HCT116 (cell line): ENCODE data around the gene CDH9. TPM values are rescaled to one million over a fixed set of nuclear protein-coding genes. Genes with fewer than 3 reads are reported as not detected.

ENCODE experiments used
- ATAC-seq: fragments of 200-7000 bp; cut with Tn5 transposase; 2 replicates; pipeline ENCODE4 v1.9.1; 2020; ENCODE audit warnings: mild to moderate bottlenecking, moderate library complexity
- BruUV-seq: library from RNA; stranded (reverse); fragments of 400-500 nt; replicated peaks from 2 replicates; lab custom pipeline; 2021; lab: Mats Ljungman, UMichigan
- CTCF ChIA-PET: fragments of 300-600 bp; sonication (Branson Sonifier 250); formaldehyde crosslinking; loops from one replicate; lab custom pipeline; 2021; ENCODE audit warnings: antibody characterized with exemption; lab: Charles Lee
- POLR2A ChIA-PET: fragments of 300-600, 350-600 bp; sonication (Branson Sonifier 250); formaldehyde crosslinking; loops from one replicate; lab custom pipeline; 2021; ENCODE audit warnings: antibody characterized with exemption; lab: Charles Lee
- RAD21 ChIA-PET, 2 experiments: fragments of 300-600 bp; sonication (Branson Sonifier 250); formaldehyde crosslinking; loops; one replicate each; lab custom pipeline; 2023; ENCODE audit warnings: low total read pairs in 2 of 2; ENCODE audit not compliant: uncharacterized antibody in 2 of 2, unreplicated experiment in 2 of 2, low non-redundant PET in 1 of 2; lab: Charles Lee
- DNase-seq: peaks from one replicate; pipeline ENCODE4 v3.0.0-alpha.2; 2010; ENCODE audit warnings: low read depth, low spot score
- H2AFZ ChIP-seq: fragments of 200-600 bp; shearing (Covaris generic), sonication (generic); 2 replicates; pipeline ENCODE4 v1.6.1; 2017; ENCODE audit warnings: low read depth, mixed run types, mixed read lengths, antibody characterized with exemption, low read length; ENCODE audit not compliant: poor library complexity, severe bottlenecking
- H3K27ac ChIP-seq: 2 replicates; pipeline ENCODE4 v1.5.1; 2012; ENCODE audit warnings: low read depth, low read length
- H3K27me3 ChIP-seq: fragments of 200-600 bp; sonication (generic); 2 replicates; pipeline ENCODE4 v1.6.1; 2016; ENCODE audit warnings: mixed run types, low read length, mixed read lengths; ENCODE audit not compliant: insufficient read depth
- H3K36me3 ChIP-seq, 2 experiments: fragments of 200-500 bp in 1 of 2; fragments of 200-600 bp in 1 of 2; sonication (Bioruptor generic) in 1 of 2; sonication (generic) in 1 of 2; 2 replicates each; pipeline versions ENCODE4 v1.5.1 to v1.6.1; 2014 to 2016; ENCODE audit warnings: low read length in 2 of 2, inconsistent platforms in 1 of 2, mixed read lengths in 1 of 2, mixed run types in 1 of 2; ENCODE audit not compliant: insufficient read depth in 2 of 2, control insufficient read depth in 1 of 2
- H3K4me1 ChIP-seq, 2 experiments: fragments of 200-600 bp in 1 of 2; sonication (generic) in 1 of 2; 2 replicates each; pipeline versions ENCODE4 v1.5.1 to v1.6.1; 2012 to 2017; ENCODE audit warnings: low read length in 2 of 2, inconsistent platforms in 1 of 2, mild to moderate bottlenecking in 1 of 2, mixed read lengths in 1 of 2, mixed run types in 1 of 2, moderate library complexity in 1 of 2; ENCODE audit not compliant: insufficient read depth in 2 of 2, control insufficient read depth in 1 of 2
- H3K4me2 ChIP-seq: fragments of 200-600 bp; sonication (generic); 2 replicates; pipeline ENCODE4 v1.6.1; 2017; ENCODE audit warnings: mixed run types, low read length, mixed read lengths
- H3K4me3 ChIP-seq, 2 experiments: fragments of 200-600 bp in 1 of 2; sonication (generic) in 1 of 2; replicated peaks in 1 of 2; 2 replicates each; pipeline ENCODE4 v1.5.1; 2011 to 2016; ENCODE audit warnings: low read length in 2 of 2, control low read depth in 1 of 2, low read depth in 1 of 2, mild to moderate bottlenecking in 1 of 2, mixed read lengths in 1 of 2, mixed run types in 1 of 2
- H3K79me2 ChIP-seq: fragments of 200-600 bp; sonication (generic); 2 replicates; pipeline ENCODE4 v1.6.1; 2017; ENCODE audit warnings: mild to moderate bottlenecking, mixed run types, low read length, moderate library complexity, mixed read lengths; ENCODE audit not compliant: insufficient read depth
- H3K9ac ChIP-seq: fragments of 200-600 bp; sonication (generic); 2 replicates; pipeline ENCODE4 v1.6.1; 2016; ENCODE audit warnings: low read length, mixed read lengths
- H3K9me2 ChIP-seq: fragments of 200-600 bp; sonication (generic), shearing (Covaris generic); 2 replicates; pipeline ENCODE4 v1.6.1; 2017; ENCODE audit warnings: mixed run types, mild to moderate bottlenecking, moderate library complexity; ENCODE audit not compliant: insufficient read depth
- H3K9me3 ChIP-seq, 2 experiments: fragments of 200-500 bp in 1 of 2; fragments of 200-600 bp in 1 of 2; sonication (Bioruptor generic) in 1 of 2; sonication (generic) in 1 of 2; 2 replicates each; pipeline ENCODE4 v1.6.1; 2014 to 2017; ENCODE audit warnings: low read length in 2 of 2, mixed read lengths in 2 of 2, inconsistent platforms in 1 of 2, low read depth in 1 of 2, mild to moderate bottlenecking in 1 of 2, mixed run types in 1 of 2, moderate library complexity in 1 of 2; ENCODE audit not compliant: control insufficient read depth in 1 of 2, insufficient read depth in 1 of 2
- H4K20me1 ChIP-seq: fragments of 200-600 bp; sonication (generic), shearing (Covaris generic); 2 replicates; pipeline ENCODE4 v1.6.1; 2017; ENCODE audit warnings: mixed run types, mild to moderate bottlenecking, moderate library complexity; ENCODE audit not compliant: insufficient read depth
- ATF3 ChIP-seq: IDR thresholded peaks from 2 replicates; pipeline ENCODE4 v1.6.1; 2012
- CBX3 ChIP-seq: IDR thresholded peaks from 2 replicates; pipeline ENCODE4 v1.6.1; 2012; ENCODE audit warnings: low read depth
- CEBPB ChIP-seq: IDR thresholded peaks from 2 replicates; pipeline ENCODE4 v1.6.1; 2012; ENCODE audit warnings: low read depth
- CTCF ChIP-seq, 3 experiments: fragments of 200-600 bp in 1 of 3; sonication (generic) in 1 of 3; IDR thresholded peaks in 2 of 3; conservative IDR thresholded peaks in 1 of 3; 2 replicates each; pipeline ENCODE4 v1.5.1; 2012 to 2017; ENCODE audit warnings: low read depth in 2 of 3, low read length in 2 of 3, antibody characterized with exemption in 1 of 3, borderline replicate concordance in 1 of 3, control low read depth in 1 of 3, mild to moderate bottlenecking in 1 of 3, mixed read lengths in 1 of 3, mixed run types in 1 of 3, moderate library complexity in 1 of 3; ENCODE audit not compliant: insufficient read depth in 1 of 3
- EGR1 ChIP-seq: IDR thresholded peaks from 2 replicates; pipeline ENCODE4 v1.6.1; 2012; ENCODE audit warnings: low read depth
- ELF1 ChIP-seq: IDR thresholded peaks from 2 replicates; pipeline ENCODE4 v1.6.1; 2012; ENCODE audit warnings: low read depth, borderline replicate concordance
- EZH2 ChIP-seq: fragments of 200-600 bp; sonication (generic); IDR thresholded peaks from 2 replicates; pipeline ENCODE4 v1.6.1; 2017; ENCODE audit warnings: antibody characterized with exemption, mixed run types
- EZH2phosphoT487 ChIP-seq: fragments of 200-600 bp; IDR thresholded peaks from 2 replicates; pipeline ENCODE4 v1.6.1; 2018; ENCODE audit warnings: antibody characterized with exemption, borderline replicate concordance
- FOSL1 ChIP-seq: IDR thresholded peaks from 2 replicates; pipeline ENCODE4 v1.6.1; 2012; ENCODE audit warnings: low read depth
- JUND ChIP-seq: IDR thresholded peaks from 2 replicates; pipeline ENCODE4 v1.6.1; 2012
- POLR2A ChIP-seq: IDR thresholded peaks from 2 replicates; pipeline ENCODE4 v1.7.0; 2011; ENCODE audit warnings: borderline replicate concordance; ENCODE audit not compliant: insufficient read depth, insufficient read length; ENCODE audit errors: extremely low read depth
- POLR2AphosphoS5 ChIP-seq: IDR thresholded peaks from 2 replicates; pipeline ENCODE4 v1.6.1; 2011; ENCODE audit warnings: mild to moderate bottlenecking, low read depth, low read length, moderate library complexity
- REST ChIP-seq: IDR thresholded peaks from 2 replicates; pipeline ENCODE4 v1.6.1; 2012; ENCODE audit warnings: low read depth
- SIN3A ChIP-seq: IDR thresholded peaks from 2 replicates; pipeline ENCODE4 v1.6.1; 2012; ENCODE audit warnings: low read depth
- SP1 ChIP-seq: IDR thresholded peaks from 2 replicates; pipeline ENCODE4 v1.6.1; 2012; ENCODE audit warnings: low read depth
- TCF7L2 ChIP-seq: IDR thresholded peaks from 2 replicates; pipeline ENCODE4 v1.7.0; 2011; ENCODE audit warnings: borderline replicate concordance, inconsistent platforms; ENCODE audit not compliant: insufficient read depth, insufficient read length; ENCODE audit errors: extremely low read depth
- YY1 ChIP-seq: IDR thresholded peaks from 2 replicates; pipeline ENCODE4 v1.6.1; 2011; ENCODE audit warnings: low read length, low read depth, moderate library complexity, mild to moderate bottlenecking; ENCODE audit not compliant: insufficient replicate concordance; ENCODE audit errors: extremely low read depth
- ZFX ChIP-seq: fragments of 450-650 bp; IDR thresholded peaks from 2 replicates; pipeline ENCODE4 v1.6.1; 2017
- ZNF274 ChIP-seq: fragments of 200-500 bp; sonication (Bioruptor generic); IDR thresholded peaks from 2 replicates; pipeline ENCODE4 v1.6.1; 2014; ENCODE audit warnings: mild to moderate bottlenecking, low read depth, low read length, inconsistent platforms
- intact Hi-C: fragments of 100-400 bp; cut with micrococcal nuclease; formaldehyde crosslinking; loops from 2 replicates; pipeline ENCODE4 v1.10.0; 2022
- total RNA-seq: library from RNA; stranded (reverse); gene quantifications from one replicate; pipeline ENCODE4 v1.2.1, GENCODE V29; 2021; ENCODE audit not compliant: unreplicated experiment

Gene CDH9
- total RNA-seq, 1 experiment from 2014 or later = not detected

GRCh38 chr5:26894719-26895263 lies 143.6 kb downstream of the CDH9 start:
- Histone ChIP-seq H3K4me2 (no peak overlapping the region), H4K20me1 (no peaks in the 10 kb centered on the region), H3K9me3 (peaks cover 0 to 8% of the 10 kb centered on the region in 2 experiments; a peak in 2 of 4 replicates), H3K36me3 (no peaks in the 10 kb centered on the region), H3K27me3 (no peaks in the 10 kb centered on the region), H3K27ac (no peak overlapping the region), H3K9ac (no peak overlapping the region), H3K4me1 (no peaks in the 10 kb centered on the region), H3K9me2 (no peaks in the 10 kb centered on the region), H3K4me3 (no peak overlapping the region), H3K79me2 (no peaks in the 10 kb centered on the region), H2AFZ (no peak overlapping the region)
- no TSS peak for BruUV-seq
- intact Hi-C loops = no loop called here
- no peak for DNase-seq
- ChIA-PET CTCF (no interaction called here), POLR2A (no interaction called here), RAD21 (no interaction called here)
- TF ChIP-seq EGR1 = no peak
- TF ChIP-seq FOSL1 = no peak
- no peak for TF ChIP-seq EZH2
- no peak for TF ChIP-seq POLR2A
- no peak for TF ChIP-seq REST
- no peak for TF ChIP-seq POLR2AphosphoS5
- no peak for TF ChIP-seq YY1
- no peak for TF ChIP-seq EZH2phosphoT487
- no peak for TF ChIP-seq ELF1
- TF ChIP-seq ZFX = no peak
- no peak for TF ChIP-seq TCF7L2
- TF ChIP-seq JUND = no peak
- TF ChIP-seq SIN3A = no peak
- no peak for TF ChIP-seq CTCF (IDR thresholded peaks at IDR 0.05 in 2 of 3, conservative IDR thresholded peaks at IDR 0.05 in 1 of 3; ENCODE audit: borderline replicate concordance in 1 of 3, insufficient read depth in 1 of 3, low read depth in 2 of 3, low read length in 2 of 3)
- TF ChIP-seq SP1 = no peak
- no peak for TF ChIP-seq ATF3
- no peak for TF ChIP-seq ZNF274
- no peak for TF ChIP-seq CBX3
- no peak for TF ChIP-seq CEBPB
- no peak for ATAC-seq
